Stimulated activated effector memory CD8-positive, alpha-beta T cell treated with anti-CD3 and anti-CD28 coated beads, Interleukin-12 subunit alpha, Interleukin-12 subunit beta, amount 100 ng/mL, for 72 hours (primary cell): Measurements from ENCODE around the gene PCBP4.
"Not testable (repeated sequence)": the region's sequence is repeated elsewhere in the genome, so short reads cannot be mapped to it uniquely, and the experiment has no call there.

ENCODE experiments used
- ATAC-seq: fragments of 150-1000 bp; cut with Tn5 transposase; 2 replicates; pipeline ENCODE4 v1.10.0; 2021
- DNase-seq, 2 donors: peaks; one replicate each; pipeline ENCODE4 v3.0.0; 2021 to 2022; ENCODE audit warnings: low spot score in 2 of 2
- H3K27ac Mint-ChIP-seq: one replicate; pipeline ENCODE4 v1.8.0; 2022; ENCODE audit warnings: mild to moderate bottlenecking, mixed read lengths
- H3K36me3 Mint-ChIP-seq: one replicate; pipeline ENCODE4 v1.8.0; 2022; ENCODE audit warnings: mild to moderate bottlenecking, mixed read lengths
- H3K4me1 Mint-ChIP-seq: one replicate; pipeline ENCODE4 v1.8.0; 2022; ENCODE audit warnings: mixed read lengths
- H3K4me3 Mint-ChIP-seq: one replicate; pipeline ENCODE4 v1.8.0; 2022; ENCODE audit warnings: mild to moderate bottlenecking, mixed read lengths
- H3K9me3 Mint-ChIP-seq: one replicate; pipeline ENCODE4 v1.8.0; 2022; ENCODE audit warnings: mixed read lengths

The PCBP4 gene

DNA sequence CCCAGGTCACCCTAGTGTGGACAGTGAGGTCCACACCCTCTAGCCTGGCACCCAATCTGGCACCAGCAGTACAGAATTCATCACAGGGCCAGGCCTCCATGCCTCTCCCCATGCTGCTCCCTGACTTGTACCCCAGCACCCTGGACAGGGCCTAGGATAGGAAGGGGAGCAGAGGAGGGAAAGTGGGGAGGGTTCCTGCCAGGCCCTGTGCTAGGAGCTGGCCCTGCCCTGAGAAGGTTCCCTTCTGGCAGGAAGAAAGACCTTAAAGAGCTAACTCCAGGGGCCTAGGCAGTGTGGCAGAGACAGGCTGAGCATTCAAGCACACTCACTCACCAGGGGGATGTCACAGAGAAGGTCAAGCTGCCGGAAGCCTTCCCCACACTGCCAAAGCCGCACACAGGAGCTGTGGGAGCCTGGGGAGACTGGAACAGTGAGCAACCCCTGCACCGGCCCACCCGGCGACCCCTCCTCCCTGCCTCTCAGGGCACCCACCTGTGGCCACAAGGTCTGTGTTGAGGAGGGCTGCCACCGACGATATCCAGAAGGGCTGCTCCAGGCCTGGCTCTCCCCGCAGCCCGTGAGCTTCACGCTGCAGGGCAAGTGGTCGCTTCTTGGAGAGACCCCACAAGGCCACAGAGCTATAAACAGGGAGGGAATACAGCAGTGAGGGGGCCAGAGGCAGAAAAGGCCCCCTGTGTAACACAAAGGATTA is 33.0 kb downstream of the PCBP4 start:
- H3K27ac Mint-ChIP-seq = no peak overlapping the region
- ATAC-seq (no peak), DNase-seq (peak in 1 of 2 donors; percentile 45)
- peaks cover 67% of the 10 kb centered on the region for H3K36me3 Mint-ChIP-seq
- no peak overlapping the region for H3K4me3 Mint-ChIP-seq
- peaks cover 4% of the 10 kb centered on the region for H3K4me1 Mint-ChIP-seq
- no peaks in the 10 kb centered on the region for H3K9me3 Mint-ChIP-seq

DNA sequence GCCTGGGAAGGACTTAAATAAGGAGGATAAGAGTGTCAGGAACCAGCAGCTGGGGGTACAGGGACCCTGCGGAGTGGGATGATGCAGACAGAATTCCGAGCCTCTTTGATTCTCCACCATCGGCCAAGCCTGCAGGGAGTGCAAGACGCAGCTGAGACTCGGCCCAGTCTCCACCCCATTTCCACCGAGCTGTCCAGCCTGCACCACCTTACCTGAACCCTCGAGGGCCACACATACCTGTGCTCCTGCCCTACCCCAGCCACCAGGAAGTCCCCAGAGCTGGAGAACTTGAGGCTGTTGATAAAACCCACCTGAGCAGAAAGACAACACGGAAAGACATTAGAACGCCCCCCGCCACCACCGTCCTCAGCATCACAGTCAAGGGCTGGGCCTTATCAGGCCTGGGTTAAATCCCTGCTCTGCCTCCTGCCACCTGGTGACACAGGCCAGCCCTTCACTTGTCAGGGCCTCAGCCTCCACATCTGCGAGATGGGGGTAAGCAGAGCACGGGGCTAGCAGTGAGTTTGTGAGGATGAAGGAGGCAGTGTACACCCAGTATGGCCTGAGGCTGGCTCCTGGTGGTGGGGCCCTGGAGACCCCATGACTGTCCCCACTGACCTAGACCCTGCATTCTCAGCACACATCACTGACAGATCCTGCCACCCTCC is 33.6 kb downstream of the PCBP4 start:
- Mint-ChIP-seq H3K36me3 (peaks cover 67% of the 10 kb centered on the region), H3K4me3 (no peak overlapping the region), H3K27ac (peak overlapping the region; percentile 72), H3K4me1 (no peaks in the 10 kb centered on the region), H3K9me3 (no peaks in the 10 kb centered on the region)
- ATAC-seq (no peak), DNase-seq (peak in 1 of 2 donors; percentile 43)

DNA sequence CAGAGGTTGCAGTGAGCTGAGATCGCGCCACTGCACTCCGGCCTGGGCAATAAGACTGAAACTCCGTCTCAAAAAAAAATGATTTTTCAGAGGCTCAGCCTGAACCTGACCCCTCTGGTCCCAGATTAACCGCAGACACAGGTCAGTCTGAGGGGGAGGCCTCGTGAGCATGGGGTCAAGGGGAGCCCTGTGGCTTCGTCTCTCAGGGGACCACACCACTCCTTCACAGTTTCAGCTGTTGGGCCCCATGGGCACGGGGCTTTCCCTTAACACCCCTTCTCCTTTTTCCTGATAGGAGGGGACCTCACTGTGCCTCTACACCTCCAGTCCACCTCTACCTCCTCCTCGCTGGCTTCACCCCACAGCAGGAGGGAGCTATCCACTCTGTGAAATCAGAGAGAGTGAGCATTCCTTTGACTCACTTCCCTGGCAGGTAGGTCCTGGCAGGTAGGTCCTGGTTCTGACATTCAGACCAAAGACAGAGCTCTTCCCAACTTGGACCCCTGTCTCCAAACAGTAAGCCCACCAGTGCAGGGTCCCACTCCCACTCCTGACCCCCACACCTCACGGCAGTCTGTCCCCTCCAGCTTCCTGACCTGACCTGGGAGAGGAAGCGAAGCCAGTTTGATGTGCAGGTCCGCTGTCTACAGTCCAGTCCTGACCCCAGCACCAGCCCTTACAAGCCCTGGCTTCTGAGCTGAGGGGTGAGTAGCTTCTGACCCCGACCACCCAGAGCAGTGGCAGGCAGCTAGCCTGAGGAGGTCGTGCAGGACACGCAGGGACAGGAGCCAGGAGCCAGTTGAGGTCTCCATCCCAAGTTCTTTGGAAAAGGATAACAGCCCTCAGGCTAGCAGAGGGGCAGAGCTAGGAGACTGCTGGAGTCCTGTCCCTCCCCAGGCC is 34.5 kb downstream of the PCBP4 start:
- Mint-ChIP-seq H3K9me3 (no peaks in the 10 kb centered on the region), H3K4me1 (no peaks in the 10 kb centered on the region), H3K27ac (peak overlapping the region; percentile 72), H3K36me3 (peaks cover 58% of the 10 kb centered on the region), H3K4me3 (no peak overlapping the region)
- ATAC-seq = no peak
- DNase-seq = peak in 1 of 2 donors; percentile 42

DNA sequence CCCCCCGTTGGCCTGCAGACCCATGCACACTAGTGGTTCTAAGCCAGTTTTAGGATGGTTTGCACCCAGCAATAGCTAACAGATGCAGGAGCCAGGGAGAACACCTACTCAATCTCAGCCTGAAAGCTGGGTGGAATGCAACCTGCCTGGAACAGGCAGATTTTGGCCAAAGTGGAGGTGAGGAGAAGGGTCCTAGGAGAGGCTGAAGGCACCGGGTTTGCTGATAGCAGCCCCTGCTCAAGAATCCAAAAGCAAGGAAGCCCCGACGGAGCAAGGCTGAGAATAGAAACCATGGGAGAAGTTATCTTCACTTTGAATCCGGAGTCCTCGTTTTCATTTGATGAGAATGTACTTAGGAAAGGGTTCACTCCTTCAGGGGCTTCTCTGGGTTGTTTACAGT is 35.5 kb downstream of the PCBP4 start:
- H3K4me1 Mint-ChIP-seq = no peaks in the 10 kb centered on the region
- DNase-seq = peak in 1 of 2 donors; percentile 40

DNA sequence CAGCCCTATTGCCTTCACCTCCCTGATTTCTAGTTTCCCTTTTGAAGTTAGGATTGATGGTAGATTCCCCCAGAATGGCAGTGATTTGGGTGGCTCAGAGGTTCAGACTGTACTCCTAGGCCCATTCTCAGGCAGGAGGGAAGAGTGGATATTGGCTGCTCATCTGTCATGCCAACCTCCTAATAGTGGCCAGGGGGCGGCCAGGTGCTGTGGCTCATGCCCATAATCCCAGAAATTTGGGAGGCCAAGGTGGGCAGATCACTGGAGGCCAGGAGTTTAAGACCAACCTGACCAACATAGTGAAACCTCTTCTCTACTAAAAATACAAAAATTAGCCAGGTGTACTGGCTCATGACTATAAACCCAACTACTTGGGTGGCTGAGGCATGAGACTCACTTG is 36.8 kb downstream of the PCBP4 start:
- Mint-ChIP-seq H3K4me1 (no peaks in the 10 kb centered on the region), H3K36me3 (peaks cover 35% of the 10 kb centered on the region), H3K27ac (no peak overlapping the region), H3K9me3 (no peaks in the 10 kb centered on the region), H3K4me3 (no peak overlapping the region)
- DNase-seq = peak in 1 of 2 donors; percentile 15
- ATAC-seq = no peak

More for the DNA sequence above, 35.5 kb downstream of the PCBP4 start:
- no peak for ATAC-seq
- H3K9me3 Mint-ChIP-seq = no peaks in the 10 kb centered on the region
- peaks cover 48% of the 10 kb centered on the region for H3K36me3 Mint-ChIP-seq
- no peak overlapping the region for H3K4me3 Mint-ChIP-seq
- H3K27ac Mint-ChIP-seq = no peak overlapping the region

DNA sequence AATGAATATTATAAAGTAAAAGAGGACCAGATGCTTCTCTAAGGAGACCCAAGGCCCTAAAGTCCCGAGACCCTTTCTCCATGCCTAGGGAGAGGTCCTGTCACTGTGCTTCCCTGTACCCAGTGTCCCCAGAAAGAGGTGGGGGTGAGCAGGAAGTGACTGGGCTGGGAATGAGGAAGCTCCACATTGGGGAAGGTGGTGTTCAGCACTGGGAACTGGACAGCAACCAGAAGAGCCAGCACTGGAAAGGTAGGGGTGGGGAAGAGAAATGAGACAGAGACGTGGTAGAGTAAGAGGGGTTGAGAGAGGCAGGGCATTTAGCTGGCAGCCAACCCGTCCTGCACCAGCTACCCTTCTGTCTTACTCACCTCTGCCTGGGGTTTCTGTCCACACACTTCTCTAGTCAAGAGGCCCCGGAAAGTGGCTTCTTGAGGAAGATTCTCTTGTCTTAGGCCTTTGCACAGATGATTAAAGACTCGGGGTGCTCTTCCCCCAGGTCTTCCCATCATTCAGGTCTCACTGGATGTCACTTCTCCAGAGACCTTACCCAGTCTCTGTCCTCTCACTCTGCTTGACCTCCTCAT is 37.7 kb downstream of the PCBP4 start:
- DNase-seq (peak in 1 of 2 donors; percentile 38), ATAC-seq (no peak)
- H3K36me3 Mint-ChIP-seq = peaks cover 26% of the 10 kb centered on the region
- H3K27ac Mint-ChIP-seq = no peak overlapping the region
- no peaks in the 10 kb centered on the region for H3K9me3 Mint-ChIP-seq
- H3K4me1 Mint-ChIP-seq = no peaks in the 10 kb centered on the region
- H3K4me3 Mint-ChIP-seq = no peak overlapping the region

DNA sequence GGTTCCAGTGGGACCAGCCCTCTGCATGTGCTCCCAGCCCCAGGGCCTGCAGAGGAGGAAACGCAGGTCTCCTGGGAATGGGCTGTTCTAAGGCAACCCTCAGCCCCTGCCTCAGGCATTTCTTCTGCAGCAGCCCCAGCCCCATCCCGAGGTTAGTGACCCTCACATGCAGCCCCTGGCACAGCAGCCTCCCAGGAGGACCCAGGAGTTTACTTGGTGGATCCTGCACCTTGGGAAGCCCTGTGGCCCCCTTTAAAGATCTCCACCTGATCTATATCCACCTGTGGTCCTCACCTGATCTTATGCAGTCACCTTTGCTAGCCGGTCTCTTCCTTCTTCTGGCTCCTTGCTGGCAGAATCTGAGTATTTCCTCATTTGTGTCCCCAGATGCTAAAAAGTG is 38.3 kb downstream of the PCBP4 start:
- H3K27ac Mint-ChIP-seq, ATAC-seq, H3K4me1 Mint-ChIP-seq, H3K9me3 Mint-ChIP-seq, DNase-seq, H3K4me3 Mint-ChIP-seq: not testable (repeated sequence)
- H3K36me3 Mint-ChIP-seq = peaks cover 21% of the 10 kb centered on the region

DNA sequence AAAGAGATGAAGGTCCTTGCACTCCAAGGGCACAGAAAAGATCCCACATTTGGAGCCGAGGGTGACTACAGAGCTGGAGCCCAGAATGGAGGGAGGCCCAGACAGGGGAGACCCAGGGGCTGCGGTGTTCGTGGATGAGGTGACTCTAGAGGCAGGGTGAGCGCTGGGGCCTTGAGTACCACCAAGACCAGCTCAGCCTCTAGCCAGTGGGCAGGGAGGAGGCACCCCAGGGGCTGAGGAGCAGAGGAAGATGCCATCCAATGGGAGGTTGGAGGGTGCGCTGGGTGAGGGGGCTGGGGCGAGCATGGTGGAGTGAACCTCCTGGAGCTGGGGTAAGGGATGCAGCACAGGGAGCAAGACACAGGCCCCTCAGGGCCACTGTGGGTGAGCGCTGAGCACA is 38.8 kb downstream of the PCBP4 start:
- Mint-ChIP-seq H3K36me3 (peaks cover 18% of the 10 kb centered on the region), H3K4me1 (no peaks in the 10 kb centered on the region), H3K27ac (no peak overlapping the region), H3K9me3 (no peaks in the 10 kb centered on the region), H3K4me3 (no peak overlapping the region)
- ATAC-seq (no peak), DNase-seq (peak in 1 of 2 donors; percentile 43)

DNA sequence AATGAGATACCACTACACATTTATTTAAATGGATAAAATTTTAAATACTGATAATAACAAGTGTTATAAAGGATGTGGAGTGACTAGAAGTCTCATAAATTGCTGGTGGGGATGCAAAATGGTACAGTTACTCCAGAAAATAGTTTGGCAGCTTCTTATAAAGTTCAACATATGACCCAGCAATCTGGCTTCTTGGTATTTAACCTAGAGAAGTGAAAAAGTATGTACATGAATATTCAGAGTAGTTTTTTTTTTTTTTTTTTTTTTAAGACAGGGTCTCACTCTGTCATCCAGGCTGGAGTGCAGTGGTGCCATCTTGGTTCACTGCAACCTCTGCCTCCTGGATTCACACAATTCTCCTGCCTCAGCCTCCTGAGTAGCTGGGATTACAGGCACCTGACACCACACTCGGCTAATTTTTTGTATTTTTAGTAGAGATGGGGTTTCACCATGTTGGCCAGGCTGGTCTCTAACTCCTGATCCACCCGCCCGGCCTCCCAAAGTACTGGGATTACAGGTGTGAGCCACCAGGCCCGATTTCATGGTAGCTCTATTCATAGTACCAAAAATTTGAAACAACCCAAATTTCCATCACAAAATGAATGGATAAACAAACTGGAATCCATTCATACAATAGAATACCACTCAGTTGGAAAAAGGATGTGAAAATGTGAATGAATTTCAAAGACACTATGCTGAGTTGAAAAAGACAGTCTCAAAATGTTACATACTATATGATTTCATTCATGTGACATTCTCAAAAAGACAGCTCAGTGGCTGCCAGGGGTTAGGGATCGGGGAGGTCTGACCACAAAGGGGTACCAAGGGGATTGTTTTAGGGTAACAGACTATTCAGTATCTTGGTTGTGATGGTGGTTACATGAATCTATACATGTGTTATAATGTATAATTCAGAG is 39.9 kb downstream of the PCBP4 start:
- no peaks in the 10 kb centered on the region for H3K9me3 Mint-ChIP-seq
- no peaks in the 10 kb centered on the region for H3K4me1 Mint-ChIP-seq
- ATAC-seq (no peak), DNase-seq (peak in 1 of 2 donors; percentile 26)
- no peak overlapping the region for H3K4me3 Mint-ChIP-seq
- H3K36me3 Mint-ChIP-seq = peaks cover 13% of the 10 kb centered on the region
- H3K27ac Mint-ChIP-seq = no peak overlapping the region

DNA sequence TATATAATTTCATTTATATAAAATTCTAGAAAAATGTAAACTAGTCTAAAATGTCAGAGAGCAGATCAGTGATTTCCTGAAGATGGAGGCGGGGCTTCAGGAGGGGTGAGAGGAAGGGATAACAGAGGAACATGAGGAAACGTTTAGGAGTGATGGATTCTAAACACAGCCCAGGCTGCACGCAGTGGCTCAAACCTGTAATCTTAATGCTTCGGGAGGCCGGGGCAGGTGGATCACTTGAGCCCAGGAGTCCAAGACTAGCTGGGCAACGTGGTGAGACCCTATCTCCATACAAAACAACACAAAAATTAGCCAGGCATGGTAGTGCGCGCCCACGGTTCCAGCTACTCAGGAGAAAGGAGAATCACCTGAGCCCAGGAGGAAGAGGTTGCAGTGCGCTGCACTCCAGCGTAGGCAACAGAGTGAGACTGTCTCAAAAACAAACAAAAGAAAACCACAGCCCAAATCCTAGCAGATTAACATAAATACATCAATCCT is 46.1 kb downstream of the PCBP4 start:
- no peaks in the 10 kb centered on the region for H3K36me3 Mint-ChIP-seq
- H3K9me3 Mint-ChIP-seq = no peaks in the 10 kb centered on the region
- ATAC-seq (no peak), DNase-seq (peak in 1 of 2 donors; percentile 35)
- H3K4me3 Mint-ChIP-seq = no peak overlapping the region
- no peak overlapping the region for H3K27ac Mint-ChIP-seq
- H3K4me1 Mint-ChIP-seq = no peaks in the 10 kb centered on the region

DNA sequence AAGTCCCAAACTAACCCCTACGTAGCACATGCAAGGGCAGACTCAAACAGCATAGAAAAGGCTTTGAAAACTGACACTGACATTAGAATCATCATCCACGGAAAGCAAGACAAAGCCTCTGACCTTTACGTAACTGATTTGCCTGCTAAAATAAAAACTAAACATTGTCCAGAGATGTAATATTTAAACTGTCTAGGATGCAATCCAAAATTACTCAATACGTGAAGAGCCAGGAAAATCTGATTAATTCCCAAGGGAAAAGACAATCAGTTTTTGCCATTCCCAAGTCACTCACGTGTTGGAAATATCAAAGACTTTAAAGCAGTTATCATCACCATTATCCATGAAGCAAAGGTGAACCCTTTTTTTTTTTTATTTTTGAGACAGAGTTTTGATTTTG is 50.8 kb downstream of the PCBP4 start:
- Mint-ChIP-seq H3K9me3 (no peaks in the 10 kb centered on the region), H3K4me3 (no peak overlapping the region), H3K4me1 (no peaks in the 10 kb centered on the region)

DNA sequence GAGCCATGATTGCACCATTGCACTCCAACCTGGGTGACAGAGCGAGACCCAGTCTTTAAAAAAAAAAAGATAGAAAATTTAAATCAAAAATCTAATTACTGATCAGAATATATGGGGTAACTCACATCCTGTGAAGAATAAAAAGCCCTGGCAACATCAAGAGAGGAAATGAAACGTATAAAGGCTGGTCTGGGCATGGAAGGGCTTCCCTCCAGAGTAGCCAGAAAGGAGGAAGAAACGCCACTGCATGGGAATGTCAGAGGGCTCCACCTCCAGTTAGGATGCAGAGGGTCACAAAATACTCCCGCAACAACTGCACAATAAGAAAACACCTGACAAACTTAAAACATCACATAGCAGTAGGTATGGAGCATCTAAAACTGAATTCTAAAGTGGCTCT is 59.2 kb downstream of the PCBP4 start:
- DNase-seq = no peak
- H3K9me3 Mint-ChIP-seq = peaks cover 13% of the 10 kb centered on the region

More for the DNA sequence above, 50.8 kb downstream of the PCBP4 start:
- ATAC-seq (no peak), DNase-seq (no peak)
- Mint-ChIP-seq H3K27ac (no peak overlapping the region), H3K36me3 (no peaks in the 10 kb centered on the region)

More for the DNA sequence above, 59.2 kb downstream of the PCBP4 start:
- H3K36me3 Mint-ChIP-seq = peaks cover under 1% of the 10 kb centered on the region
- no peak for ATAC-seq
- H3K27ac Mint-ChIP-seq = no peak overlapping the region
- no peak overlapping the region for H3K4me3 Mint-ChIP-seq
- H3K4me1 Mint-ChIP-seq = peaks cover 2% of the 10 kb centered on the region
